Hepatocyte (in vitro differentiated cells): ENCODE data around the gene PTPN13.

Experiments used
- EZH2 ChIP-seq: fragments of 200-600 bp; sonication (generic); IDR thresholded peaks from 2 replicates; pipeline ENCODE4 v1.6.1; 2016; ENCODE audit warnings: antibody characterized with exemption, mild to moderate bottlenecking, borderline replicate concordance
- EZH2phosphoT487 ChIP-seq: fragments of 200-600 bp; sonication (generic); IDR thresholded peaks from one replicate; pipeline ENCODE4 v1.6.1; 2018; ENCODE audit warnings: antibody characterized with exemption, mild to moderate bottlenecking, low read depth, moderate library complexity; ENCODE audit not compliant: unreplicated experiment, severe bottlenecking
- TF ChIP-seq, protein P1 (sequence below): fragments of 200-600 bp; sonication (generic); IDR thresholded peaks from 2 replicates; pipeline ENCODE4 v1.5.1; 2016; ENCODE audit warnings: antibody characterized with exemption, mild to moderate bottlenecking; ENCODE audit not compliant: poor library complexity

DNA sequence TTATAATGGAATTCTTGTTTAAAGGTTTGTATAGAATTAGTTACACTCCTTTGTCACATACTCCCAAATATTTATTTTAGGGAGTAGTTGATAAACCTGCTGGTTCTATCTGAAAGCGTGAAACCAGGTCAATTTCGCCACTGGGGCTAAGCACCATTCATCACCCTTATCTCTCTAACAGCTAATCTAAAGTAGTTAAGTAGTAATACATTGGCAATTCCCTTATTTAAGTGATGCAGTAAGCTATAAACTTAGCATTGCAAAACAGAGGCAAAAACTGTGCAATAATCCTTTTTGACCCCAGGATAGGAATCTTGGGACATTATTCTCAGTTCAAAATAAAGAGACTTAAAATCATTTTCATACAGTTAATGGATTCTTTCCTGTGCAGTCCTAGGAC lies 33.7 kb upstream of the PTPN13 start:
- TF ChIP-seq, protein P1, sequence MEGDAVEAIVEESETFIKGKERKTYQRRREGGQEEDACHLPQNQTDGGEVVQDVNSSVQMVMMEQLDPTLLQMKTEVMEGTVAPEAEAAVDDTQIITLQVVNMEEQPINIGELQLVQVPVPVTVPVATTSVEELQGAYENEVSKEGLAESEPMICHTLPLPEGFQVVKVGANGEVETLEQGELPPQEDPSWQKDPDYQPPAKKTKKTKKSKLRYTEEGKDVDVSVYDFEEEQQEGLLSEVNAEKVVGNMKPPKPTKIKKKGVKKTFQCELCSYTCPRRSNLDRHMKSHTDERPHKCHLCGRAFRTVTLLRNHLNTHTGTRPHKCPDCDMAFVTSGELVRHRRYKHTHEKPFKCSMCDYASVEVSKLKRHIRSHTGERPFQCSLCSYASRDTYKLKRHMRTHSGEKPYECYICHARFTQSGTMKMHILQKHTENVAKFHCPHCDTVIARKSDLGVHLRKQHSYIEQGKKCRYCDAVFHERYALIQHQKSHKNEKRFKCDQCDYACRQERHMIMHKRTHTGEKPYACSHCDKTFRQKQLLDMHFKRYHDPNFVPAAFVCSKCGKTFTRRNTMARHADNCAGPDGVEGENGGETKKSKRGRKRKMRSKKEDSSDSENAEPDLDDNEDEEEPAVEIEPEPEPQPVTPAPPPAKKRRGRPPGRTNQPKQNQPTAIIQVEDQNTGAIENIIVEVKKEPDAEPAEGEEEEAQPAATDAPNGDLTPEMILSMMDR = no peak
- TF ChIP-seq EZH2phosphoT487 (no peak), EZH2 (no peak)
